HG02970 (cell line): ENCODE results near the gene DGKQ.

Experiments used
- ATAC-seq: cut with Tn5 transposase; IDR thresholded peaks from one replicate; pipeline ENCODE4 v1.9.1; 2021; ENCODE audit warnings: mild to moderate bottlenecking, moderate library complexity, moderate number of reproducible peaks; ENCODE audit not compliant: unreplicated experiment, low FRiP score

Gene DGKQ

DNA sequence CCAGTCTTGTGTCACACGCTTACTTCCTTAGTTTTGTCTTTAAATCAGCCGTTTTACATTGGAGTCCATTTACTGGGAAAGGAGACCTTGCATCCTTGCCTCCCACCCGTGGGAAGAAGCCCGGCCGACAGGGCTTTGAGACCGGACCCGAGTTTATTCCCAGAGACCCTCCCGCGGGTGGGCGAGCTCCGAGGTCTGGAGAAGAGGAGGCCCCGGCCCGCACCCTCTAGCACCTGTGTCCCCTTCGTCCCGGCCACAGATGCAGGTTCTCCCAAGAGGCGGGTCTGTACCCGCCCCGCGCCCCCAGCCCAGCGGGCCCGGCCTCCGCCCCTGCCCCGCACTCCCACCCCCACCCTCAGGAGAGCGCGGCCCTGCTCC lies 23.6 kb upstream of the DGKQ start:
- no peak for ATAC-seq

DNA sequence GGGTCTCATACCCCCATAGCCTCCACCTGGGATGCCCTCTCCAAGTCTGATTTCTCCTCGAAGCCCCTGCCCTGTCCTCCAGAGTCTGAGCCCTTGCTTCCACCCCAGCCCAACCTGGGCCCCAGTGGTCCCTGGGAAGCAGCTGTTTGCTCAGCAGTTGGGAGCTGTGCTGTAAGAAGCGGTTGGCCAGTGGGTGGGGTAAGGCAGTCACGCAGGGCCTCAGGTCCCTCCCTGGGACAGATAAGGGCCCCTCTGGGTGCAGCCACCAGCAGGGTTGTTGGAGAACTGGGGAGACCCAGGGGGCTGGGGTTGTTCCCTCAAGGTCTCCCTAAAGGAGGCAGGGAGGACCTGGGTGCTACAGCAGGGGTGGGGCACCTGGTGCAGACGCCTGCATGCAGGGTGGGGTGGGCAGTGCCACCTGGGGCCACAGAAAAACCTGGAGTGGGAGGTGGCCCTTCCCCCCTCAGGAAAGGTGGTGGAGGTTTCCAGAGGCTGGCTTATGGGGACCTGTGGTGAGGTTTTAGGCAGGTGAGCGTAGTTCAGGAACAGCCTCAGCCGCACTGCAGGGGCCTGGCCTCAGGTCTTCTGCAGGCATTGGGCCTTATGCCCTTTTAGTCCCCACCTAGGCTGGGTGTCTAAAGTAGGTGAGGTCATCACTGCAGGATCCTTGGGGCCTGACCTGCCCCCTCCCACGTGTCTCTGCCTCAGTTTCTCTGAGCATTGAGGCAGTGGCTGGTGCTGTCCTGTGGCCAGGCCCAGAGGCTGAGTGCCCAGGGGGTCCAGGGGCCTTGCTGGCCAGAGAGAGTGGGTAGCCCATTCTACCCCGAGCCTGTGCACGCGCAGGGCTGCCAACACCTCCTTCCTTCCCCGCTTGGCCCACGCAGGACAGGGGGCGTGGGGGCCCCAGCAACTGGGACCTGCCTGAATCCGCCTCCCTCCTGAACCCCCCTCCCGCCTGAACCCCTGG lies 22.9 kb upstream of the DGKQ start:
- no peak for ATAC-seq

DNA sequence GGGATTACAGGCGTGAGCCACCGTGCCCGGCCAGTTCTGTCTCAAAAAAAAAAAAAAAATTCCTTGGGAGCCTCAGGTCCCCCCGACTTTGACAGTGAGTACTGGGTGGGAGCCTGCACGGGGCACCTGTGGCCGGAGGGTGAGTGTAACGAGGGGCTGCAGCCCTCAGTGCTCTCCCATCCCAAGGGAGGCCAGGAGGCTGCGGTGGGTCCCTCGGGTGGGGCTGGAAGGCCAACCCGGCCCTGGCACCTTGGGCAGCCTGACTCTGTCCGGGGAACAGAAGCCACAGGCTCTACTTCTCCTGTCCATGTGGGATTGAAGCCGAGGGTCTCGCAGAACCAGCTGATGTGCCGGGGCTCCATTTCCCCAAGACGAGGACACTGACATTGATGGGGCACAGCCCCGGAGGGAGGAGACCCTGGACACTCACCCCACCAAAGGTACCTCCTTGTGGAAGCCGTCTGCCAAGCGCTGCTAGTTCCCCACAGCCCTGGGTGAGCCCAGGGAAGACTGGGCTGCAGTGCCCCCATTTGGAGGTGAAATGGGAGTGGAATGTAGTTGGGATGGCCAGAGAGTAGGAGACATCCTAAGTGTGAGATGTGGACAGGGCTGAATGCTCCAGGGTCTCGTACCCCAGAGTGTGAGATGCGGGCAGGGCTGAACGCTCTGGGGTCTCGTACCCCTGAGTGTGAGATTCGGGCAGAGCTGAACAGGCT lies 22.1 kb upstream of the DGKQ start:
- no peak for ATAC-seq

DNA sequence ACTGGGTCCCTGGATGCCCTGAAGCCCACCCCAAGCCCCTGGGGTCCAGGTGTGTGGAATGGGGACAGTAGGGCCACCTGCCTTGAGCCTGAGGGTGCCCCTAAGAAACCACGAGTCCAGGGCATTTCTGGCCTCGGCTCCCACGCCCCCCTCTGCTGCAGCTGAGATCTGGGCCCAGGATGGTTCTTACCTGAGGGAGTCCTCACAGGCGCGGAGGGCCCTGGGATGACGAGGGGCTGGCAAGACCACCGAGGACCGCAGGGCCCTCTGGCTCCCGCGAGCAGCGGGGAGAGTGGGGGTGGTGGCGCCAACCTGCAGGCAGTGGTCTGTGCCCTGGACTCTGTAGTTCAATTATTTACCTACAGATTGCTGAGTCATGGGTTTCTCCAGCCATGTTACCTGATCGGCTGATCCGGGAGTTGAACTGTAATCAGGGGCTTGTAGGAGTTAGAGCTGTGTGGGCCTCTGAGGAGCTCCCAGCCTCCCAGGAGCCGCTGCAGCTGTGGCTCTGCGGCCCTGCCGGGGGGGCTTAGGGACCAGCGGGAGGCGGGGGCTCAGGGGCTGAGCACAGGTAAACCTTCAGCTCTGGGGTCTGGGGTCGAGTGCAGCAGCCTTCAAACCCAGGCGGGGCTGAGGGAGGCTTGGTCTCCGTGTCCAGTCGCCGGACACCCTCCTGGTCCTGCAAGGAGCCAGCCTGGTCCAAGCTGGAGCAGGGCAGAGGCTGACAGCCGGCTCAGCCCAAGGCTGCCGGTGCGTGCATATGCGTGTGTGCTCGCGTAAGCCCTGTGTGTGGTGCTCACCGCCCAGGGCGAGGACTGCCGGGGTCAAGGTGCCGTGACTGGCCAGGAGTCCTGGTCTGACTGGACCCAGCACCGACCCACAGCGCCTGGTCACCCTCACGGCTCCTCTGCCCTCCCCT lies 20.0 kb upstream of the DGKQ start, which contains the start of gene SLC26A1:
Gene SLC26A1 (minus strand): TSS at position 294 of the 919 bp plus-strand sequence. CDS start 1,701 bp downstream, outside the sequence.
- no peak for ATAC-seq

DNA sequence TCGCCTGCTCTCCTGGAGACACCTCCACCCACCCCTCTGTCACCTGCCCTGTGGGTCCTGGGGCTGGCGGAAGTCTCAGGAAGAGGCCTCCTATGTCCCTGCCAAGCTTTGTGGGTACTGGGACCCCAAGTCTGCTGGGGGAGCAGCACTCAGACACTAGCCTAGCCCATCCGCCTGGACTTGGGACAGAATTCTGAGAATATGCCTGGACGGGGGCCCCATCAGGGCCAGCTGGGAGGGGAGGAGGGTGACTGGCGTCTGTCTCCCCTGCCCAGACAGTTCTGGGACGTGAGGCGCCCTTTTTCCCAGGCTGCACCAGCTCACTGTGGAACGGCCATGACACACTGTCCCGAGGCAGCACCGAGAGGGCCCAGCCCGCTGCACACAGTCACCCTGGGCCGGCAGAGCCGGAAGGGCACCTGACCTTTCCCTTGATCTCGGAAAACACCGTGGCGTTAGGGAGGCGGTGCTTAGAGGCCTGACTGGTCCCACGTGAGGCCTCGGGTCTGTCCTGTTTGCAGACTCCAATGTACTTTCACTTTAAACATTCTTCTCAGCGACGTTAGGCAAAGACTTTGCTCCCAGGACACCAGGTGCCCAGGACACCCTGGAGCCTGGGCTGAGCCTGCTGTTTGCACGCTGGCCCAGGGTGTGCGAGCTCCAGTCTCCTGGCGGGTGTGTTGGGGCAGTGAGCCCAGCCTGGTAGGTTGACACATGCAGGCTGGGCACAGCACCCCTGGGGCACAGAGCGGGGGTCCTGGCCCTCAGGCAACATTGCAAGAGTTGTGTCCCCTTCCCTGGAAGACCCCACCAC lies 19.1 kb upstream of the DGKQ start:
- no peak for ATAC-seq

DNA sequence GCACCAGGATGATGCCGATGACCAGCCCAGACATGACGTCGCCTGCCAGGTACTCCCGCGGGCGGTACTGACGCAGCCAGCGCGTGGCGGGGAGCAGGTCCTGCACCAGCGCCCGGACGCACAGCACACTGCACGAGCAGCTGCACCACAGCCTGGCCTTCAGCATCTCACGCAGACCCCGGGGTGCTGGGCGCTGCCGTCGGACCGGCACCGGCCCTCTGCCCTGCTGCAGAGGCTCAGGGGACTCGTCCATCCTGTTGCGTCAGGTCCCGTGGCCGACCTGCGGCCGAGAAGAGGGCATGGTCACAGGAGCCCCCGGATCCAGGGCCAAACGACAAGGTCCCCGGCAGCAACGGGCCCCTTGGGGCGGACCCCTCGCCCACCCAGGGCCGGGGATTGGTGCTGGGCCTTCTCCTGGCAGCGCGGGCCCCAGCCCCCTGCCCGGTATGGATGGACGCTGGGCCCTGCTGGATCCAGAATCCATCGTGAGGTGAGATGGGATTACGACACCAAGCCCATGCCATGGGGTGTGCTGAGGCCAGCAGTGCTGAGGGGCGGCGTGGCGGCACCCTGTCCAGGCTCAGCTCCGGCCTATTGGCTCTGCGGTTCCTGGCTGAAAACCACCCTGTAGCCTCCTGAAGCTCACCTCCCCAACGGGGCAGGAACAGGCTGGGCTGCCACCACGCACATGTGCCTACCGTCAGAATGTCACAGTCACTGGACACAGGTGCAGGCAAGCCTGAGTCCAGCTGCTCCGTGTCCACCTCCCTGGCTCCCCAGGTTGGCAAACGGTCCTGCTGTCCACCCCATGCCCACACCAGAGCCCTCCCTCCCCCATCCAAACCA lies 18.3 kb upstream of the DGKQ start:
- ATAC-seq = no peak

DNA sequence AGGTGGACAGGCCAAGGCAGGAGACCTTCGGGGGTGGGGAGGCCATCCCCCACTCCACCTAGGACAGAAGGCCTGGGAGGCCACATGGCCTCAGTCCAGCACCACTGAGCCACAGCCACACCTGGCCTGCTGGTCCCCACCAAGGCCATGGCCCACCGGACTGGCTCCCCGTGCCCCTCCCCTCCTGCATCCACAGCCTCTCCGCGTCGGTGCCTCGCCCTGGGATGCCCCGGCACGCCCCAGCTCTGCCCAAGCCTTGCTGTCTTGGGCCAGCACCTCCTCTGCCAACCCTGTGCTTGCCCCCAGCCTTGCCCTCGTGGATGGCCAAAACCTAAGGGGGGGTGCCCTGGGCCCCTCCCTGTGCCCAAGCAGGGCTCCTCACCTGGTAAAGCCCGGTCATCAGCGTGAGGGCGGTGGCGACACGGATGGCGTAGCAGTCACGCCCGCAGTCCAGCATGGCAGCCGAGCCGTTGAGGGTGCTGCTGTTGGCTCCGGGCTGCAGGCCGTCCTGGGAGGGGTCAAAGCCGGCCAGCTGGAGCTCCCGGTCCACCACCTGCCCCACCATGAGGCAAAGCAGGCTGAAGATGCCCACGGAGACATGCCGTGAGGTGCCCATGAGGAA lies 17.5 kb upstream of the DGKQ start:
- no peak for ATAC-seq

DNA sequence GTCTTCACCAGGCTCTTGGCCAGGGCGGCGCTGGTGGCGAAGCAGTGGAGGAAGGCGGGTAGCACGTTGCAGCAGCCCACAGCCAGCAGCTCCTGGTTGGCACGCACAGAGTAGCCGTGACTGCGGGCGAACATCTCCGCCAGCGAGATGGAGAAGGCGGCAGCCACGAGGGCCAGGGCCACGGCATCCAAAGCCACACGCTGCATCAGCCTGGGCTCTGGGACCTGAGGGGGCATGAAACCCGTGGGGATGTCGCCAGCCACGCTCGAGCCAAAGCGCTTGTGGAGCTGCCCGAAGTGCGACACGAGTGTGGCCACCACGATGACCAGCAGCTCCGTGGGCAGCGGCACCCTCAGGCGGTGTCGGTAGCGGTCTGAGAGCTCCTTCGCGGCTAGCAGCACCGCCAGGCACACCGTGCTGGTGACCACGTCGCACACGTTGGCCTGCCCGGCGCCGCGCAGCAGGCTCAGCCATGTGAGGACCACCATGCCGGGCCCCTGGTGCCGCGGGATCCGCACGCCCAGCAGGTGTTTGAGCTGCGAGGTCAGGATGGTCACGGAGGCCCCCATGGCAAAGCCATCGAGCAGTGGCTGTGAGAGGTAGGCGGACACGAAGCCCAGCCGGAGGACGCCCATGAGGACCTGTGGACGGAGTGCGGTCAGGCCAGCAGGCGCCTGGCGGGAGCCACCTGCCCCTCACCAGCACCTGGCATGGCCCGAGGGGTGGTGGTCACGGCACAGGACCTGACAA lies 16.5 kb upstream of the DGKQ start:
- no peak for ATAC-seq

DNA sequence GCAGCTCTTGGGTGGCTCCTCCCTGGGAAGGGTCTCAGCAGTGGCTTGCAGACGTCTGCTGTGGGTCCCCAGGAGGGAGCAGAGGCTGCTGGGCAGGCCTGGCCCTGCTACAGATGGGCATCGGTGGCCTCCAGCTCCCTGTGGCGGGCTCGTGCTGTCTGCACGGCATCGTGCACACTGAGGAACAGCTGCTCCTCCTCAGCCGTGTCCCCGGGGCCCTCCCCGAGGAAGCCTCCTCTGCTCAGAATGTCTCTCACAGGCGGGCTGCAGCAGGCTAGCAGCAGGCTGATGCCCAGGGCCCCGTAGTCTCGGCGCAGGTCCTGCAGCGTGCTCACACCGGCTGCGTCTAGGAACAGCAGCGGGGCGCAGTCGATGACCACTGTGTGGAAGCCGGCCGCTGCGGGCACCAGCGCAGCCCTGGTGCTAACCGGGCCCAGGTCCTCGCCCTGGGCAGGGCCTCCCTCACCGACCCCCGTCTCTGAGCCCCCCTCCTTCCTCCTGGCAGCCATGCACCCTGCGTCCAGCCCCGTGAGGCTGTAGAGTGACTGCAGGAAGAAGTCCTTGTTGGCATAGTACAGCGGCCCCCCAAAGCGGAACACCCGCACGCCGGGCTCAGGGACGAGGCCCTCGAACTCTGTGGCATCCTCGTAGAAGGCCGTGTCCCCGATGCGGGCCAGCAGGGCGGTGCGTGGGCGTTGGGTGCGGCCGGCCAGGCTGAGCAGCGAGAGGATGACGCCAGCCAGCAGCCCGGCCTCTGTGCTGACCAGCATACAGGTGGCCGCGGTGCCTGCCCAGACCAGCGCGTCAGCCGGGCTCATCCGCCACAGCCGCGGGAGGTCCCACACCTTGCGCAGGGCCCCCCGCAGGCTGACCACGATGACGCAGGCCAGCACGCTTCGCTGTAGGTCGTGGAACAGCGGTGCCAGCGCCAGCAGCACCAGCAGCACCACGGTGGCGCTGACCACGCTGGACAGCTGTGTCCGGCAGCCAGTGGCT lies 15.7 kb upstream of the DGKQ start:
- no peak for ATAC-seq

DNA sequence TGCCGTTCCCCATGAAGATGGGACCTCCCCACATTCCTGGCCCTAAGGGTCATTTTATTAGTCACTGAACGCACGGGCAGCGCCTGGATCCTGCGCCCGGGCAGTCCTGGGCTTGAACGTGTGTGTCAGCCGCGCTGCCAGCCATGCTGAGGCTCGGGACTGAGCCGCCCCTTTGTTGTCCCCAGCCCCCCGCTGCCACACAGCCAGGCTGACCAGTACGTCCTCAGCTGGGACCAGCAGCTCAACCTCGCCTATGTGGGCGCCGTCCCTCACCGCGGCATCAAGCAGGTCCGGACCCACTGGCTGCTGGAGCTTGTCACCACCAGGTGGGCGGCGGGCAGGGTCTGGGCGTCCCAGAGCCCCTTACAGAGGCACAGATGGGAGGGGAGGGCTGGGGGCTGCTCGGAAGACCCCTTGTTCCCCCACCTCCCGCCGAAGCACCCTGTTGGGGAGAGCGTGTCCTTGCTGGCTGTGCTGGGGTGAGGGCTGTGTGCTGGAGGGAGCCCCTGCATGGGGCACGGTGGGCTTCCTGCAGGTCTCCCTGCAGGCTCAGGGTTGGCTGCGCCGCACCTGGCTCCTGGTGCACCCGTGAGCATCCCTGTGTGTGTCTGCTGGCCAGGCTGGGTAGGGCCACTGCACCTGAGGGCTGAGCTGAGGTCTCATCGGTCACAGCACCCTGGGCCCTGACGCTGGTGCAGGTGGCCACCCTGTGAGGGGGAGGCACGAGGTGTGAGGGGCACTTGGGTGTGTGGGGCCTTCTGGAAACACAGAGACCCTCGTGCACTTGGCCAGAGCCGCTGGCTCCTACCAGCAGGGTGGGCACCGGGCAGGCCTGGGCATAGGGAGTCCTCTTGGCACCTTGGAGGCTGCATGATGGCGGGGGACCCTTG lies 14.5 kb upstream of the DGKQ start:
- no peak for ATAC-seq

DNA sequence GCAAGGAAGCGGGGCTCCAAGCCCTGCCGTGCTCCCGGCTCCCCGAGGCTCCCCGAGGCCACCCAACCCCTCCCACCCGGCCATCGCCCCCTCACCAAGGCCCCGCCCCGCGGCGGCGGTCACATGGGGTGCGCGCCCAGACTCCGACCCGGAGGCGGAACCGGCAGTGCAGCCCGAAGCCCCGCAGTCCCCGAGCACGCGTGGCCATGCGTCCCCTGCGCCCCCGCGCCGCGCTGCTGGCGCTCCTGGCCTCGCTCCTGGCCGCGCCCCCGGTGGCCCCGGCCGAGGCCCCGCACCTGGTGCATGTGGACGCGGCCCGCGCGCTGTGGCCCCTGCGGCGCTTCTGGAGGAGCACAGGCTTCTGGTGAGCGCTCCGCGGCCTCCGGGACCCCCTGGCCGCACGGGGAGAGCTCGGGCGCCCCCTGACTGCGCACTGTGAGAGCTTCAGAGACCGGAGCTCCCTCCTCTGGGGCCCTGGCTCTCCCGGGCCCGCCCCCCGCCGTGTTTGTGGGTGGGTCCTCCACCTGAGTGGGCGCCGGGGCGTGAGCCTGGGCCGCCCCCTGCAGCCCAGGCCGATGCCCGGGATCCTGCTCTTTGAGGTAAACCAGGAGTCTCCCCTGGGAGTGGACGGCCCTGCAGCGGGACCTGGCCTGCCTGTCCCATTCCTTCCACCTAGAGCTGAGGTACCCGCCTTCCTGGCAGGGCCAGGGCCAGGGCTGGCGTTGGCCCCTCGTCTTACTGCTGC lies 13.7 kb upstream of the DGKQ start, which contains the start of gene IDUA:
Gene IDUA (plus strand): TSS at position 166 of the 745 bp plus-strand sequence. CDS start 41 bp downstream, at position 207.
- no peak for ATAC-seq

DNA sequence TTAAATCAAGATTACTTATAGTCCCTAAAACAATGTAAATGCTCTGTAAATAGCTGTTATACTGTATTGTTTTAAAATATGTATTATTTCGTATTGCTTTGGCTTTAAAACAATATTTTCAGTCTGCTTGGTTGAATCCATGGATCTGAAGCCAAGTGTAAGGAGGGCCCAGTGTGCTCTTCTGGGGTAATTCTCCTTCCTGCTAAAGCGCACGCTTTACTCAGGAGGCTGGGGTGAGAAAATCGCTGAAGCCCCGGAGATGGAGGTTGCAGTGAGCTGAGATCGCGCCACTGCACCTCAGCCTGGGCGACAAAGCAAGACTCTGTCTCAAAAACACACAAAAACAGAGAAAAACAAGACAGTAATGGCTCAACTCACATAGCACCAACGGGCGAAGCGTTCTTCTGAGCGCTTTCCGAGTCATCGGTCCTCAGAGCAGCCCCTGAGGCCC lies 13.1 kb upstream of the DGKQ start:
- ATAC-seq = no peak

DNA sequence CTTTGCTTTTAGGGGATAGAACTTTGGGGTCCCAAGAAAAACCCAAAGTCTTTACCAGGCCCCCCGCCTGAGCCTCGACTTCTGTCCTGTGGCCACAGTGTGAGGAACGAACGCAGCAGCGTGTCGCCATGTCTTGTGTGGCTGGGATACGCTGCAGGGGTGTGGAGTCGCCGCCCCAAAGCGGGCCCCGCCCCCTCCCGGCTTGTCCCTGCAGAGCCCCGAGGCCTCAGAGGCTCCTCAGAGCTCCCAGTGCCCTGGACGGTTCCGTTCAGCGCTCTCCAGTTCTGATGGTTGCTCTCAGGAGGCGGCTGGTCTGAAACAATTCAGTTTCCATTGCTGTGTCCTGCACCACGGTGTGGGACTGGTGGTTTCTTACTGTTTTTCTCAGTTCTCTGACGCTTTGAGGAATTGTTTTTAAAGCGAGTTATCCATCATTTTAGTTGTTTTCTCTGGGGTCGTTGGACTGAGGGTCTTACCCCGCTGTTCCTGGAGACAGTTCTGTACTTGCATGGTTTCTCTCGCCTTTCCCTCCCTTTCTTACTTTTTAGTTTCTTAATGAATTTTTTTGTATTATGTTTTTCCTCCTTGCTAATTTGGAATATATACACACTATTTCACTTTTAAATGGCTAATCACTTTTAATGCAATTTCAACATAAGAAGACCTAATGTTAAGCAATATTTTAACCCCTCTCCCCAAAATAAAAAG lies 11.9 kb upstream of the DGKQ start:
- no peak for ATAC-seq
